Body of pancreas (tissue), 4 donors: Measurements from ENCODE around the gene SUPT20HL1.

Experiments used
- POLR2A ChIP-seq, 3 donors: fragments of 450-650 bp; IDR thresholded peaks; one replicate each; pipeline ENCODE4 v1.6.1; 2016; ENCODE audit warnings: antibody characterized with exemption in 3 of 3, mild to moderate bottlenecking in 2 of 3
- TF ChIP-seq, protein P1 (sequence below), 7 experiments: fragments of 450-650 bp in 4 of 7; fragments of 200-600 bp in 3 of 7; sonication (generic) in 3 of 7; IDR thresholded peaks; one replicate each; pipeline ENCODE4 v1.5.1; 2016 to 2019; ENCODE audit warnings: antibody characterized with exemption in 7 of 7

DNA sequence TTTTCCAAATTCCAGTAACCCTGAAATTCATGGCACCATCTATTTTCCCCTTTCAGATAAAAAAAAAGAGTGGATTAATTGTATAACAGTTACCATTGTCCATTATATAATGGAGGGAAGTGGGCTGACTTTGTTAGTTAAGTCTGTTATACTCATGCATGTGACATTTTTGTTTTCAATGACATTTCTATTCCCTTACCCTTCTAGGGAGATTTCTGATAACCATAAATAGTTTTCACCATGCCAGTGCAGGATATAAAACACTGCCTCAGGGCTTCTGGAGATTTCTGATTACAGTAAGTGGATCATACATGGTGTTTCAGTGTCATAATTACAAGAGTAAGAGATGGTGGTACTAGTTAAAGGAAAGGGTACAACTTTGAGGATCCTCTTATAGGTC, 45.5 kb downstream of the SUPT20HL1 start:
- TF ChIP-seq, protein P1, sequence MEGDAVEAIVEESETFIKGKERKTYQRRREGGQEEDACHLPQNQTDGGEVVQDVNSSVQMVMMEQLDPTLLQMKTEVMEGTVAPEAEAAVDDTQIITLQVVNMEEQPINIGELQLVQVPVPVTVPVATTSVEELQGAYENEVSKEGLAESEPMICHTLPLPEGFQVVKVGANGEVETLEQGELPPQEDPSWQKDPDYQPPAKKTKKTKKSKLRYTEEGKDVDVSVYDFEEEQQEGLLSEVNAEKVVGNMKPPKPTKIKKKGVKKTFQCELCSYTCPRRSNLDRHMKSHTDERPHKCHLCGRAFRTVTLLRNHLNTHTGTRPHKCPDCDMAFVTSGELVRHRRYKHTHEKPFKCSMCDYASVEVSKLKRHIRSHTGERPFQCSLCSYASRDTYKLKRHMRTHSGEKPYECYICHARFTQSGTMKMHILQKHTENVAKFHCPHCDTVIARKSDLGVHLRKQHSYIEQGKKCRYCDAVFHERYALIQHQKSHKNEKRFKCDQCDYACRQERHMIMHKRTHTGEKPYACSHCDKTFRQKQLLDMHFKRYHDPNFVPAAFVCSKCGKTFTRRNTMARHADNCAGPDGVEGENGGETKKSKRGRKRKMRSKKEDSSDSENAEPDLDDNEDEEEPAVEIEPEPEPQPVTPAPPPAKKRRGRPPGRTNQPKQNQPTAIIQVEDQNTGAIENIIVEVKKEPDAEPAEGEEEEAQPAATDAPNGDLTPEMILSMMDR (IDR thresholded peaks at IDR 0.05), result no peak
- no peak for TF ChIP-seq POLR2A (IDR thresholded peaks at IDR 0.05)
